Measurements from ENCODE around the gene CFAP107.
"Not testable (repeated sequence)": the region's sequence is repeated elsewhere in the genome, so short reads cannot be mapped to it uniquely, and the experiment has no call there.

CFAP107 gene

DNA sequence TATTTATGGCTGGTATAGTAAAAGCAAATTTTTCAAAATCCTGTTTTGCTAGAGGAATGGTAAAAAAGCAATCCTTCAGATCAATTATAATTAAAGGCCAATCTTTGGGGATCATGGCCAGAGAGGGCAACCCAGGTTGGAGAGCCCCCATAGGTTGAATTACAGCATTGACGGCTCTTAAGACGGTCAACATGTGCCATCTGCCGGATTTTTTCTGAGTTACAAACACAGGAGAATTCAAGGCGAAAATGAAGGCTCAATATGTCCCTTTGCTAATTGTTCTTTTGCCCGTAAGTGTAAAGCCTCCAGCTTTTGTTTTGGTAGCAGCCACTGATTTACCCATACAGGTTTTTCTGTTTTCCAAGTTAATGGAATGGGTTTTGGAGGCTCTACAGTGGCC, 35.5 kb downstream of the CFAP107 start:
- DNase-seq: not testable (repeated sequence)

DNA sequence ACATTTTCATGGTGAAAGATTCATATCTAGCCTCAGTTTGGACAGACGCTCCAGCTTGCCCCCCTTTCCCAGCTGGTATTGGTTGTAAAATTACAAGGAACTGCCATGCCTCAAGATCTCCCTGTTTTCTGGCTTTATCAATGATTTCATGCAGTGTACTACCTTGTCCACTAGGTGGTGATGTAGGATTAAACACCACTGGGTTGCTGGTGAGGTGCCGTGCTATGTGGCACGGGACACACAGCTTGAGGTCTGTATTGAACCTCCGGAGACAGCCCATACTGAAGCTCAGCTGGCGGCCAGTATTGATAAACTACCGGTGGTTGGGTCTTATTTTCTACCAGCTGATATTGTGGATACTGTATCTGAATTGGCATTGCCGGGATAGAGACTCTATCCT, 37.8 kb downstream of the CFAP107 start:
- not testable (repeated sequence) for DNase-seq

GRCh38 chr1:12784729-12785128, 38.7 kb downstream of the CFAP107 start:
- DNase-seq: not testable (repeated sequence)

DNA sequence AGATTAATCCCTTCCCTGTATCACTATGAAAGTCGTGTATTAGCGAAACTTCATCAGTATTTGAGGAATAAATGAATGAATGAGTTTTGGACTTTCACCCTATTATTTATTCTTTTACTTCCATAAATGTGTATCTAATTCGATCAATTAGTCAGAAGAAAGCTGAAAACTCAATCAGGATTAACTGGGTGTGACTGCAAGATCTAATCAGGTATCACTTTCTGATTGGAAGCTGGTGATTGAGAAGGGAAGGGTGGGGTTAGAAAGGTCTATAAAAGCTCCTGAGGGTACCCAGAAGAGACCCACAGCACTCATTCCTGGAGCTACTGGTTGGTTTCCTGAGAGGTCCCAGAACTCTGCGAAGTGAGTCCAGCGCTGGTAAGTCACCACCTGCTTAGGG, 45.1 kb downstream of the CFAP107 start, which contains the start of gene PRAMEF1:
PRAMEF1 (plus strand) TSS at position 301 of the 400 bp plus-strand sequence. CDS start 1,831 bp downstream, outside the sequence.
- not testable (repeated sequence) for DNase-seq

- DNase-seq: no peak
Observed at GRCh38 chr1:12798911-12799310, 52.9 kb downstream of the CFAP107 start.

GRCh38 chr1:12799730-12800129, 53.7 kb downstream of the CFAP107 start:
- DNase-seq: no peak

- no peak for DNase-seq
Observed at GRCh38 chr1:12809933-12810332, 63.9 kb downstream of the CFAP107 start.

DNA sequence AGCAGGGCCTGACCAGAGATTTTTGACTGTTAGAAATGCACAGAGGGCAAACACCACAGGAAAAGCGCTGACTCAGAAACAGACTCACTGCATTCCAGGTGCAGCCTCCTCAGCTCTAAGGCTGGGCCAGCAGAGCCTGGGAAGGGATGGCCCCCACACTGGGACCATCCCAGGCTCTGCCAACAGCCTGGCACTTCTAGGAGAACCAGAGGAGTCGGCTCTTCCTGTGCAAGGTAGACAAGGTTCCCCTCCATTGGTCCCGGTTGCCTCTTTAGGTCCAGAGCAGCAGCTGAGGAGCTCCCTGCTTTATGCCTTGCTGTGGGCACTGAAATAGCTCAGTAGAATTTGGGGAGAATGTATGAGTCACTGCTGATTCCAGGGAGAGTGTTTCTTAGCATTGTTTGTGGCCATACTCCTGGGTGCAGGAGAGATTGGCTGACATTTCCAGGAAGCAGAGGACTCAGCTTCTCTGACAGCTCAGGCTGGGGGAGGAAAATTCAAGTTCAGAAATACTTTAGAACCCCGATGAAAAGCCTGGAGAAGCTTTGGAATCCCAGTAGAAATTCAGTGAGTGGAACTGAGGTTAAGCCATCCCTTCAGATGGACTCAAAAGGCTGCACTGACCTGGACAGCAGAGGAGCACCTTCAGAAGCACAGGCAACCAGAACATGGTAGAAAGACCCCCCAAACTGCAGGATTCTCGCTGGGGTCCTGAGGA, 64.8 kb downstream of the CFAP107 start:
- DNase-seq: no peak

GRCh38 chr1:12811409-12811784, 65.4 kb downstream of the CFAP107 start:
- DNase-seq: no peak

All from CD4-positive, alpha-beta T cell treated with Interleukin-17A for 4 hours (primary cell).